Astrocyte (in vitro differentiated cells and primary cell): ENCODE results near the gene ARHGEF26. TPM values are rescaled to one million over a fixed set of nuclear protein-coding genes. Genes with fewer than 3 reads are reported as not detected.

Experiments
- DNase-seq: peaks from one replicate; pipeline ENCODE4 v3.0.0-alpha.2; 2010; ENCODE audit warnings: low read depth
- FAIRE-seq: peaks from 2 replicates; lab custom pipeline; 2011; peaks lifted over from hg19 to GRCh38; lab: Jason Lieb, UNC
- H2AFZ ChIP-seq: 2 replicates; pipeline ENCODE4 v1.6.0; 2012; ENCODE audit warnings: low read depth, low read length, inconsistent platforms
- H3K27ac ChIP-seq: 2 replicates; pipeline ENCODE4 v1.5.1; 2011; ENCODE audit warnings: low read depth, low read length, inconsistent platforms
- H3K27me3 ChIP-seq: 2 replicates; pipeline ENCODE4 v1.6.0; 2011; ENCODE audit warnings: low read length, inconsistent platforms; ENCODE audit not compliant: insufficient read depth
- H3K36me3 ChIP-seq: 2 replicates; pipeline ENCODE4 v1.5.1; 2011; ENCODE audit warnings: low read length, inconsistent platforms; ENCODE audit not compliant: insufficient read depth
- H3K4me1 ChIP-seq: 2 replicates; pipeline ENCODE4 v1.5.1; 2011; ENCODE audit warnings: low read length, inconsistent platforms; ENCODE audit not compliant: insufficient read depth
- H3K4me2 ChIP-seq: 2 replicates; pipeline ENCODE4 v1.6.0; 2012; ENCODE audit warnings: low read length, inconsistent platforms
- H3K4me3 ChIP-seq: 2 replicates; pipeline ENCODE4 v1.5.1; 2011; ENCODE audit warnings: low read depth, mild to moderate bottlenecking, low read length, inconsistent platforms; ENCODE audit not compliant: insufficient read depth
- H3K79me2 ChIP-seq: 2 replicates; pipeline ENCODE4 v1.6.0; 2012; ENCODE audit warnings: mild to moderate bottlenecking, low read length, inconsistent platforms; ENCODE audit not compliant: insufficient read depth
- H3K9ac ChIP-seq: 2 replicates; pipeline ENCODE4 v1.6.0; 2012; ENCODE audit warnings: mild to moderate bottlenecking, low read length, inconsistent platforms
- H3K9me3 ChIP-seq: 2 replicates; pipeline ENCODE4 v1.5.1; 2012; ENCODE audit warnings: low read depth, mild to moderate bottlenecking, low read length, inconsistent platforms; ENCODE audit not compliant: insufficient read depth
- H4K20me1 ChIP-seq: 2 replicates; pipeline ENCODE4 v1.6.0; 2012; ENCODE audit warnings: low read length, inconsistent platforms; ENCODE audit not compliant: insufficient read depth
- H3K27ac Mint-ChIP-seq: one replicate; pipeline ENCODE4 v1.8.0; 2021; ENCODE audit warnings: mild to moderate bottlenecking, mixed read lengths; ENCODE audit not compliant: unreplicated experiment
- H3K27me3 Mint-ChIP-seq: one replicate; pipeline ENCODE4 v1.8.0; 2021; ENCODE audit warnings: low read depth, mixed read lengths; ENCODE audit not compliant: unreplicated experiment
- H3K36me3 Mint-ChIP-seq: one replicate; pipeline ENCODE4 v1.8.0; 2021; ENCODE audit warnings: low read depth, mixed read lengths; ENCODE audit not compliant: unreplicated experiment
- H3K4me1 Mint-ChIP-seq: one replicate; pipeline ENCODE4 v1.8.0; 2021; ENCODE audit warnings: low read depth, mixed read lengths; ENCODE audit not compliant: unreplicated experiment
- H3K4me3 Mint-ChIP-seq: one replicate; pipeline ENCODE4 v1.8.0; 2021; ENCODE audit warnings: mild to moderate bottlenecking, moderate library complexity, mixed read lengths; ENCODE audit not compliant: unreplicated experiment
- H3K9me3 Mint-ChIP-seq: one replicate; pipeline ENCODE4 v1.8.0; 2021; ENCODE audit warnings: mild to moderate bottlenecking, mixed read lengths; ENCODE audit not compliant: unreplicated experiment
- EZH2 ChIP-seq: IDR thresholded peaks from 2 replicates; pipeline ENCODE4 v1.6.1; 2012; ENCODE audit warnings: mild to moderate bottlenecking, low read length, inconsistent platforms; ENCODE audit not compliant: insufficient read depth
- total RNA-seq: library from RNA; stranded (reverse); gene quantifications from 2 replicates; pipeline ENCODE4 v1.2.1, GENCODE V29; 2021
- TF ChIP-seq, protein P1 (sequence below): IDR thresholded peaks from 2 replicates; pipeline ENCODE4 v1.5.1; 2011; ENCODE audit warnings: low read depth, mild to moderate bottlenecking, inconsistent platforms, low read length, moderate library complexity; ENCODE audit not compliant: insufficient read depth

Gene ARHGEF26
- total RNA-seq, 1 donor from 2014 or later: 1.7 TPM

DNA sequence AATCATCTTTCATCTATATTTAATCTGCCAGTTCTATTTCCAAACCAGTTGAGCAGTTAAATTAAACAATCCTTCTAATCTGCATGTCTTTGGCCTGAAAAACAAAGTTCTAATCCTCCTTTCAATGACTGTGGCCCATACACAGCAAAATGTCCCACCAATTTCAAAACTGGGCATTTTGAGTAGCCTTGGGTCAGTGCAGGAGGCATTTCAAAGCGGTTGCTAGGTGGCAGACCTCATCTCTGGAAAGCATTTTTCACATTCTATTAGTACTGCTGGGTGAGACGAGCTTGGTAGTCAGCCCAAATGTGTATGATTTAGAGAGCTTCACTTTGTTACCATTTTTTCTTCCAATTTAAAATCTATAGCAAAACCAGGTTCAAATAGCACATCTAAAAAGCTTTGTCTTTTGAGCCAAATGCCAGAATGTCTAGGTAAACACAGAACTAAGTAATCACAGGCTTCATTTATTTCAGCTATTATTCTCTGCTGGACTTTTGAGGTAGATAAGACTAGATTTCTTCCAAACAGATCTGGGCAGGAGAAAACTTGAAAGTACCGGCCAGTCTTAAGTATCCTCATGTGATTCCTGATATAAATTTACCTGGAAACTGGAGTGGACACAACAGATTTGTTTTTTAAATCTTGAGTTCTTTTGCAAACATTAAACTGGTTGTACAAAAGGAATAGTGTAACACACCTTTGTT, 8.9 kb upstream of the ARHGEF26 start:
- Histone ChIP-seq H3K4me3 (no peak overlapping the region), H2AFZ (no peak overlapping the region), H3K9ac (no peak overlapping the region), H3K27ac (no peak overlapping the region), H3K4me1 (no peaks in the 10 kb centered on the region), H4K20me1 (no peaks in the 10 kb centered on the region), H3K4me2 (no peak overlapping the region), H3K79me2 (no peaks in the 10 kb centered on the region), H3K27me3 (peaks cover 5% of the 10 kb centered on the region), H3K9me3 (no peaks in the 10 kb centered on the region), H3K36me3 (no peaks in the 10 kb centered on the region)
- peaks cover 3% of the 10 kb centered on the region for H3K27me3 Mint-ChIP-seq
- H3K27ac Mint-ChIP-seq: no peak overlapping the region
- H3K4me3 Mint-ChIP-seq: no peak overlapping the region
- no peak for TF ChIP-seq EZH2
- TF ChIP-seq, protein P1, sequence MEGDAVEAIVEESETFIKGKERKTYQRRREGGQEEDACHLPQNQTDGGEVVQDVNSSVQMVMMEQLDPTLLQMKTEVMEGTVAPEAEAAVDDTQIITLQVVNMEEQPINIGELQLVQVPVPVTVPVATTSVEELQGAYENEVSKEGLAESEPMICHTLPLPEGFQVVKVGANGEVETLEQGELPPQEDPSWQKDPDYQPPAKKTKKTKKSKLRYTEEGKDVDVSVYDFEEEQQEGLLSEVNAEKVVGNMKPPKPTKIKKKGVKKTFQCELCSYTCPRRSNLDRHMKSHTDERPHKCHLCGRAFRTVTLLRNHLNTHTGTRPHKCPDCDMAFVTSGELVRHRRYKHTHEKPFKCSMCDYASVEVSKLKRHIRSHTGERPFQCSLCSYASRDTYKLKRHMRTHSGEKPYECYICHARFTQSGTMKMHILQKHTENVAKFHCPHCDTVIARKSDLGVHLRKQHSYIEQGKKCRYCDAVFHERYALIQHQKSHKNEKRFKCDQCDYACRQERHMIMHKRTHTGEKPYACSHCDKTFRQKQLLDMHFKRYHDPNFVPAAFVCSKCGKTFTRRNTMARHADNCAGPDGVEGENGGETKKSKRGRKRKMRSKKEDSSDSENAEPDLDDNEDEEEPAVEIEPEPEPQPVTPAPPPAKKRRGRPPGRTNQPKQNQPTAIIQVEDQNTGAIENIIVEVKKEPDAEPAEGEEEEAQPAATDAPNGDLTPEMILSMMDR: no peak
- no peaks in the 10 kb centered on the region for H3K36me3 Mint-ChIP-seq
- FAIRE-seq (no peak), DNase-seq (no peak)
- no peaks in the 10 kb centered on the region for H3K9me3 Mint-ChIP-seq
- no peaks in the 10 kb centered on the region for H3K4me1 Mint-ChIP-seq

DNA sequence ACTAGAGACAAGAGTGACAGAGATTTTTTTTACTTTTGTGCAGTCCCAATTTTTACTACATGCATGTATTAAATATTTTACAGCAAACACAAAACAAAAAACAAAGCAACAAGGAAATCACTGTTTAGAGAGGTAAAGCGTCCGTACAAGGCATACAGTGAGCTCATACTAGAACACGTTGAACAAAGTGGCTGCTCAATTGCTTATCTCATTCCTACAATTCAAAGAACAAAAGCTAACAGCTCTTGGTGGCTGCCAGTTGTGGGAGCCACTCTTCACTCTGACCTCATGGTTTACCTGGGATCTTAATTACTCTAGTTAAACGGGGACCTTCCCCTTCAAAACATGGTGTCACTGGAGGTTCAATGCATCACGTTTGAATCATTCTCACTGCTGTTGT, 7.6 kb upstream of the ARHGEF26 start:
- Histone ChIP-seq H3K9ac (no peak overlapping the region), H3K4me2 (no peak overlapping the region), H3K4me3 (no peak overlapping the region), H3K4me1 (no peaks in the 10 kb centered on the region), H4K20me1 (no peaks in the 10 kb centered on the region), H3K27me3 (peaks cover 5% of the 10 kb centered on the region), H3K27ac (no peak overlapping the region), H3K36me3 (no peaks in the 10 kb centered on the region), H2AFZ (no peak overlapping the region), H3K9me3 (no peaks in the 10 kb centered on the region), H3K79me2 (no peaks in the 10 kb centered on the region)
- peaks cover 3% of the 10 kb centered on the region for H3K27me3 Mint-ChIP-seq
- no peak for TF ChIP-seq EZH2
- TF ChIP-seq, protein P1: no peak
- no peaks in the 10 kb centered on the region for H3K36me3 Mint-ChIP-seq
- H3K27ac Mint-ChIP-seq: no peak overlapping the region
- H3K9me3 Mint-ChIP-seq: no peaks in the 10 kb centered on the region
- no peak for FAIRE-seq
- H3K4me3 Mint-ChIP-seq: no peak overlapping the region
- H3K4me1 Mint-ChIP-seq: no peaks in the 10 kb centered on the region
- no peak for DNase-seq

DNA sequence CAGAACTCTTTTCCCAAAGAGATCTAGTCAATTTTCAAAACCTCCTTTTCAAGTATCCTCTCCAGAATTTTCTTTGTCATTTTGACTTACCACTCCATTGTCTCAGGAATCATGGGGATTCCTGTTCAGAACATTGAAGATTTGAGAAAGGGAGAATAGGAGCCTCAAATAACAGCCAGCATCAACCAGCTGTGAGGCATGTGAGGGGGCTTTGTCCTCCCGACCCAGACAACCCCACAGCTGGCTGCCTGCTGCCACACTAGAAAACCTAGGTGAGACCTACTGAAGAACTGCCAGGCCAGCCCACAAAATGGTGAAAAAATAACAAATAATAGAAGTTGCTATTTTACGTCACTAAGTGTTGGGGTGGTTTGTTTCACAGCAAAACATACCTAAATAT, 5.9 kb upstream of the ARHGEF26 start:
- no peak for FAIRE-seq
- Mint-ChIP-seq H3K4me1 (no peaks in the 10 kb centered on the region), H3K9me3 (no peaks in the 10 kb centered on the region)

More for the DNA sequence above, 5.9 kb upstream of the ARHGEF26 start:
- Histone ChIP-seq H3K4me1 (no peaks in the 10 kb centered on the region), H3K9ac (no peak overlapping the region), H3K9me3 (no peaks in the 10 kb centered on the region), H3K79me2 (no peaks in the 10 kb centered on the region), H3K4me2 (no peak overlapping the region), H2AFZ (no peak overlapping the region), H3K27me3 (peaks cover 5% of the 10 kb centered on the region), H3K27ac (no peak overlapping the region), H4K20me1 (no peaks in the 10 kb centered on the region), H3K4me3 (no peak overlapping the region), H3K36me3 (no peaks in the 10 kb centered on the region)
- H3K27ac Mint-ChIP-seq: no peak overlapping the region
- H3K27me3 Mint-ChIP-seq: no peaks in the 10 kb centered on the region
- H3K4me3 Mint-ChIP-seq: no peak overlapping the region
- no peak for DNase-seq
- no peak for TF ChIP-seq EZH2
- TF ChIP-seq, protein P1: no peak
- H3K36me3 Mint-ChIP-seq: no peaks in the 10 kb centered on the region
